DOHH2 (cell line): ENCODE measurements around the gene ARHGEF7.

Experiments
- H3F3A ChIP-seq: fragments of 200-600 bp; sonication (generic), shearing (Covaris generic); 2 replicates; pipeline ENCODE4 v1.6.0; 2016; ENCODE audit warnings: antibody characterized with exemption, mild to moderate bottlenecking; ENCODE audit not compliant: control insufficient read depth, insufficient read depth
- H3K27ac ChIP-seq: fragments of 200-600 bp; sonication (generic); 2 replicates; pipeline ENCODE4 v1.5.1; 2014; ENCODE audit warnings: low read depth, mild to moderate bottlenecking, low read length, moderate library complexity
- H3K27me3 ChIP-seq: fragments of 200-600 bp; sonication (generic); 2 replicates; pipeline ENCODE4 v1.6.1; 2014; ENCODE audit warnings: mild to moderate bottlenecking, low read length, mixed read lengths; ENCODE audit not compliant: control insufficient read depth
- H3K36me3 ChIP-seq: fragments of 200-600 bp; sonication (generic); 2 replicates; pipeline ENCODE4 v1.6.1; 2014; ENCODE audit warnings: mild to moderate bottlenecking, low read length, moderate library complexity, mixed read lengths; ENCODE audit not compliant: control insufficient read depth
- H3K4me1 ChIP-seq: fragments of 200-600 bp; sonication (generic); 2 replicates; pipeline ENCODE4 v1.6.1; 2014; ENCODE audit warnings: mild to moderate bottlenecking, low read length, mixed read lengths; ENCODE audit not compliant: control insufficient read depth
- H3K4me2 ChIP-seq: fragments of 200-600 bp; sonication (generic); 2 replicates; pipeline ENCODE4 v1.6.0; 2014; ENCODE audit warnings: mild to moderate bottlenecking, low read length, moderate library complexity
- H3K4me3 ChIP-seq: fragments of 200-600 bp; sonication (generic); 2 replicates; pipeline ENCODE4 v1.5.1; 2014; ENCODE audit warnings: mild to moderate bottlenecking, low read length, mixed read lengths
- H3K79me2 ChIP-seq: fragments of 200-600 bp; sonication (generic); 2 replicates; pipeline ENCODE4 v1.6.1; 2014; ENCODE audit warnings: mild to moderate bottlenecking, low read length, mixed read lengths; ENCODE audit not compliant: control insufficient read depth
- H3K9me2 ChIP-seq: fragments of 200-600 bp; sonication (generic); replicated peaks from 2 replicates; pipeline ENCODE4 v1.6.1; 2014; ENCODE audit warnings: mild to moderate bottlenecking, low read length, mixed read lengths; ENCODE audit not compliant: control insufficient read depth
- H3K9me3 ChIP-seq: fragments of 200-600 bp; sonication (generic); 2 replicates; pipeline ENCODE4 v1.6.1; 2014; ENCODE audit warnings: antibody characterized with exemption, low read length, mixed read lengths; ENCODE audit not compliant: control insufficient read depth, insufficient read depth
- H4K20me1 ChIP-seq: fragments of 200-600 bp; sonication (generic); 2 replicates; pipeline ENCODE4 v1.6.0; 2014; ENCODE audit warnings: low read depth, mild to moderate bottlenecking, antibody characterized with exemption, low read length, moderate library complexity; ENCODE audit not compliant: control insufficient read depth, insufficient read depth
- EZH2phosphoT487 ChIP-seq: fragments of 200-600 bp; sonication (generic); IDR thresholded peaks from 2 replicates; pipeline ENCODE4 v1.6.1; 2017; ENCODE audit warnings: borderline replicate concordance, mild to moderate bottlenecking, antibody characterized with exemption, low read length, moderate library complexity, mixed read lengths
- TF ChIP-seq, protein P1 (sequence below): fragments of 200-600 bp; sonication (generic); IDR thresholded peaks from one replicate; pipeline ENCODE4 v1.5.1; 2014; ENCODE audit warnings: antibody characterized with exemption, mild to moderate bottlenecking, low read depth, low read length; ENCODE audit not compliant: poor library complexity, severe bottlenecking

ARHGEF7 gene

DNA sequence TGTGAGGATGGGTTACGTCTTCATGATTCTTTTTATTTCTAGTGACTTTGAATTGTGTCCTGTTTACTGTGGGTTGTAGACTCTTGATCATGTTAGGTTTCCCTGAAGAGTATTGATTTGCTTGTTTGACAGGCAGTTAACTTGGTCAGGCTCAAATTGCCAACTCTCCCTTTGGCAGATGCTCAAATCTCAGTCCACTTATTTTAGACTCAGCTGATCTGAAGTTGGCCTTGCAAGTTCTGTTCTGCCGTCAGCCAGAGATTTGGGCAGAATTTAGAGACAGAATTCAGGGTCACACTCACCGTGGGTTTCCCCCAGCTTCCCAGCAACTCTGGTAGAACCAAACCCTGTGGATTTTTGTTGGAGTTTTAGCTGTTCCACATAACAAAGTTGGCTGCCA lies 133.7 kb downstream of the ARHGEF7 start:
- Histone ChIP-seq H3F3A (no peaks in the 10 kb centered on the region), H3K27me3 (no peaks in the 10 kb centered on the region), H3K36me3 (peaks cover 99% of the 10 kb centered on the region), H3K4me3 (no peak overlapping the region), H3K27ac (no peak overlapping the region), H3K9me2 (no peaks in the 10 kb centered on the region), H3K4me1 (no peaks in the 10 kb centered on the region), H3K79me2 (peaks cover 80% of the 10 kb centered on the region), H4K20me1 (no peaks in the 10 kb centered on the region), H3K4me2 (no peak overlapping the region), H3K9me3 (no peaks in the 10 kb centered on the region)
- TF ChIP-seq, protein P1, sequence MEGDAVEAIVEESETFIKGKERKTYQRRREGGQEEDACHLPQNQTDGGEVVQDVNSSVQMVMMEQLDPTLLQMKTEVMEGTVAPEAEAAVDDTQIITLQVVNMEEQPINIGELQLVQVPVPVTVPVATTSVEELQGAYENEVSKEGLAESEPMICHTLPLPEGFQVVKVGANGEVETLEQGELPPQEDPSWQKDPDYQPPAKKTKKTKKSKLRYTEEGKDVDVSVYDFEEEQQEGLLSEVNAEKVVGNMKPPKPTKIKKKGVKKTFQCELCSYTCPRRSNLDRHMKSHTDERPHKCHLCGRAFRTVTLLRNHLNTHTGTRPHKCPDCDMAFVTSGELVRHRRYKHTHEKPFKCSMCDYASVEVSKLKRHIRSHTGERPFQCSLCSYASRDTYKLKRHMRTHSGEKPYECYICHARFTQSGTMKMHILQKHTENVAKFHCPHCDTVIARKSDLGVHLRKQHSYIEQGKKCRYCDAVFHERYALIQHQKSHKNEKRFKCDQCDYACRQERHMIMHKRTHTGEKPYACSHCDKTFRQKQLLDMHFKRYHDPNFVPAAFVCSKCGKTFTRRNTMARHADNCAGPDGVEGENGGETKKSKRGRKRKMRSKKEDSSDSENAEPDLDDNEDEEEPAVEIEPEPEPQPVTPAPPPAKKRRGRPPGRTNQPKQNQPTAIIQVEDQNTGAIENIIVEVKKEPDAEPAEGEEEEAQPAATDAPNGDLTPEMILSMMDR: no peak
- TF ChIP-seq EZH2phosphoT487: no peak

DNA sequence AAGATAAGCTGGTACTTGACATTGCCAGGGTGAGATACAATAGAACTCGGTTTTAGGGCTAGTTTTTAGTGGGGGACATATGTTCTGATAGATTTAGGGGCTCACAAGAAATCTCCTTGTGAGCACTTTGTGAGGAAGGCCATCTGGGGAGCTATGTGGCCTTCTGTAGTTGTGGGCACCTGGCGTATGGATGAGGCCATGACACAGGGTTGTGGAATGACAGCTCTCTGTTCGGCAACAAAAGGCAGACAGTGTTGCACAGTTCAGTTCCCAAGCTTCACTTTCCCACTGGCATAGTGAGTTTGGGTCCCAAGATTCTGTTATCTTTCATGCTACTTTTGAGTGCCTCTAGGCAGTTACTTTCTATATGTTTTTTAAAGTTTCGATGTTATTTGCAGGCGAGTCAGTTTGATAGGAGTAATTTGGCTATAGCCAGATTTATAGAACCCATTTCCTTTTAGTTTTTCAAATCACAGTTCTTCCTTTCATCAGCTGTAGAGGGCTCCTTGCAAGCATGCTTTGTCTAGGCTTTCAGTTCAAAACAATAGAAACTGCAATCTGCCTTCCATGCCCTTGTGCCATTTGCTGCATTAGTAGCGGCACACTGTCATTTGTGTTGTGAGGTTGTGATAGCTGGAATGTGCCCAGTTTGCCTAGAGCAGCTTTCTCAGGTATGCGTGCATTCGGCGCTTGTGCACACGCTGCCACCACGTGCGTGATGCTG lies 134.7 kb downstream of the ARHGEF7 start:
- no peak overlapping the region for H3K27ac ChIP-seq
- TF ChIP-seq EZH2phosphoT487: no peak
- TF ChIP-seq, protein P1: no peak
- H3K4me3 ChIP-seq: no peak overlapping the region
- peaks cover 95% of the 10 kb centered on the region for H3K36me3 ChIP-seq
- H4K20me1 ChIP-seq: no peaks in the 10 kb centered on the region
- H3K27me3 ChIP-seq: no peaks in the 10 kb centered on the region
- peaks cover 77% of the 10 kb centered on the region for H3K79me2 ChIP-seq
- no peaks in the 10 kb centered on the region for H3K9me3 ChIP-seq
- no peaks in the 10 kb centered on the region for H3K9me2 ChIP-seq
- H3K4me2 ChIP-seq: no peak overlapping the region
- no peaks in the 10 kb centered on the region for H3F3A ChIP-seq
- H3K4me1 ChIP-seq: no peaks in the 10 kb centered on the region

DNA sequence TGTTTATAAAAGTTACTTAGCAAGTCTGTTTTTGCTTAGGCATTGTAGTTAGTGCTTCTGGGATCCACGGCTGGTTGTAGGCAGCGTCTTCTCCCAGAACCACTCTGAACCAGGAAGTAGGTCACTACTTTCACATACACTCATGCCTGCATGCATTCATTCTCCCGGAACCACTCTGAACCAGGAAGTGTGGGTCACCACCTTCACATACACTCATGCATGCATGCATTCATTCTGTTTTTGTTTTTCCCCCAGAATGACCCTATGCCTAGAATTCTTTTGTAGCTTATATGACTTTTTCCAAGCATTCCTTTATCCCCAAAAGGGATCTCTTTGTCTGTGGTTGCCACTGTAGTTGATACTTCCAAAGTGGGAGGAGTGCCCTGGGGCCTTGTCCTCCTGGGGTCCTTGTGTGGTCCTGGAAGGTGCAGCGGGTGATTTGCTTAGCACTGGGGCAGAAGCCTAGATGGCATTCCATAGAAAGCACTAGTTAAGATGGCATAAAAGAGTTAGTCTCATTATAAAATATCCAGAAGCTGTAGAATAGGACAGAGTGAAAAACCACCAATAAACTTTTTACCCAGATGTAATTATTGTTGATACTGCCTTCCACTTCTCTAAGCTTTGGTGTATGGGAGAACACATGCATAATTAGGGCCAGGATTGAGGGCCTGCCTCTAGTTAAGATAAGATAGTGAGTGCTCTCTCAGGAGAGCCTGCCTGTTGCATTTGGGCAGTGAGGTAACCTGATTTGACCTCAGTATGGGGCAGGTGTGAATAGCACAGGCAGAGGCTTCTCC lies 136.7 kb downstream of the ARHGEF7 start:
- Histone ChIP-seq H3K27ac (no peak overlapping the region), H3K4me3 (no peak overlapping the region), H3K4me2 (no peak overlapping the region), H3K4me1 (no peaks in the 10 kb centered on the region), H3K9me2 (no peaks in the 10 kb centered on the region), H3K27me3 (no peaks in the 10 kb centered on the region), H3K36me3 (peaks cover 94% of the 10 kb centered on the region), H3F3A (no peaks in the 10 kb centered on the region), H3K9me3 (no peaks in the 10 kb centered on the region), H3K79me2 (peaks cover 76% of the 10 kb centered on the region), H4K20me1 (no peaks in the 10 kb centered on the region)
- TF ChIP-seq EZH2phosphoT487: no peak
- TF ChIP-seq, protein P1: no peak
